Suppressor macrophage treated with lipopolysaccharide for 4 hours (primary cell): ENCODE data around the gene PABPN1L.
"Not testable (repeated sequence)": the region's sequence is repeated elsewhere in the genome, so short reads cannot be mapped to it uniquely, and the experiment has no call there.

Experiments used
- DNase-seq: peaks from one replicate; pipeline ENCODE4 v3.0.0-alpha.2; 2020

PABPN1L gene

GRCh38 chr16:88899901-88900661, 33.6 kb upstream of the PABPN1L start:
- DNase-seq, result no peak

DNA sequence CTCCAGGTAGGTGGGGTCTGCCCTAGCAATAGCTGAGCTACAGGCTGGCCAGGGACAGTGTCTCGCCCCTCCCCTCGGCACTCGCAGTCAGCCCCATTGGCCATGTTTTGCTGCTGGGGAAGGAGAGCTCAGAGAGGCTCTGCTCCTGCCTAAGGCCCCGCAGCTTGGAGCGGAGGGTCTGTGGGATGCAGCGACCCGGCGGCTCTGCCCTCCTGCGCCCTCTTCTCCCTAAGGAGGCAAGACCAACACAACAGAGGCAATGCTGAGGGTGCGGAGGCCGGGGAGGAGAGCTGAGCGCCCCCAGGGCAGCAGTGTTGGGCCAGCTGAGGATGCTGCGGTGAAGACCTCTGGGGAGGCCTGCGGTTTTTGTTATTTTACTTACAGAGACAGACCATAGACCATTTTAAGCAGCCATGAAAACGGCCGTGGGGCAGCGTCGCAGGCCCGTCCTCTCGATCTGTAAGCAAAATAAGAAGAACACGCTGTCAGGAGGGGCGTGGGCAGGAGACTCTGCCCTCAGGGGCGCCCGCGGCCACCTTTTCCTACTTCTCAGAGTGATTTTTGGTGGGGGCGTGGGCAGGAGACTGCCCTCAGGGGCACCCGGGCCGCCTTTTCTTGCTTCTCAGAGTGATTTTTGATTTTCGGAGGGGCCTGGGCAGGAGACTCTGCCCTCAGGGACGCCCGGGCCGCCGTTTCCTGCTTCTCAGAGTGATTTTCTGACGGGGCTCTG, 31.4 kb upstream of the PABPN1L start:
- no peak for DNase-seq

- no peak for DNase-seq
Observed at GRCh38 chr16:88896238-88897070, 30.0 kb upstream of the PABPN1L start.

DNA sequence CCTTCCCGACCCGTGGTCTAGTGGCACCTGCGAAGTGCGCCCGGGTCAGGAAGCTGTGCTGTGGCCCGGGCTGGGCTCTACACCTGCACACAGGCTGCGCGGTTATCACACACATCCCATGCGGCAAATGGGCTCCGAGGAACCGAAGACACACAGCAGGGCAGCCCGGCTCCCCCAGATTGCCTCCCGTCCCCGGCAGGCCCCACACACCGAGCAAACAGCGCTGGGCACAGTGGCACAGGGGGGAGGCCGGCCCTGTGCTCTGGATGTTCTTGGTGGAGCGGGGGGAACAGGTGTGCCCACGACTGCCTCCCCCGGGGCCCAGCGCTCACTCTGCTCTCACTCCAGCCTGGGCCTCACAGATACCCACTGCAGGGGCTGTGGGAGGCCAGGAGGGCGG, 28.9 kb upstream of the PABPN1L start:
- no peak for DNase-seq

DNA sequence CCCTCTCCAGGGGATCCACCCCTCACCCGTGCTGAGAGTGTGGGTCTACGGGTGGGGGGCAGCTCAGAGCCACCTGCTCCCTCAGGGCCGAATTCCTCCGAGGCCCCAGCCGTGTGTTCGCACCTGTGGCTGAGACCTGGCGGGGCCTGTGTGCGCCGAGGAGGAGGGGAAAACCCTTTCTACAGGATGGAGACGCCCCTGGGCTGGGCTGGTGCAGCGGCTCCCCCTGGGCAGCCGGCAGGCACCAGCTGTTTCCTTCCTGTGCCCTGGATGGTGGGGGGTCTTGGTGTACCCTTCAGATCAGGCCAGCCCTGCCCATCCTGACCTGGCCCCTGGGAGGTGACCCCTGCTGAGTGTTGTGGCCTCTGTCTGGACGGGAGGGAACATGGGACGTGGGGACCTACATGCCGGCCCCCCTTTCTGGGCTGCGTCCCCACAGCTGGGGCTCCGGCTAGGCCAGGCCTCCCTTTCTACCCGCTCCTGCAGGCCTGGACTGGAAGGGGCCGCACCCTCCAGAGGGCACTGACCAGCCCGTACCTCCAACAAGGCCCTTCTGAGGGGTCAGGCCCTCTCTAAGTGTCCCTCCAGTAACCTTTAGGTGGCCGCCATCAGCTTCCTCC, 28.3 kb upstream of the PABPN1L start:
- DNase-seq, result no peak

DNA sequence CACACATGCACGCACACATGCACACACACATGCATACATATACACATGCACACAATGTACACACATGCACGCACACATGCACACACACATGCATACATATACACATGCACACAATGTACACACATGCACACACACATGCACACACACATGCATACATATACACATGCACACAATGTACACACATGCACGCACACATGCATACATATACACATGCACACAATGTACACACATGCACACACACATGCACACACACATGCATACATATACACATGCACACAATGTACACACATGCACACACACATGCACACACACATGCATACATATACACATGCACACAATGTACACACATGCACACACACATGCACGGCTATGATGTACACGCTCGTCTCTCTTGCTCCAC, 27.8 kb upstream of the PABPN1L start:
- not testable (repeated sequence) for DNase-seq

DNA sequence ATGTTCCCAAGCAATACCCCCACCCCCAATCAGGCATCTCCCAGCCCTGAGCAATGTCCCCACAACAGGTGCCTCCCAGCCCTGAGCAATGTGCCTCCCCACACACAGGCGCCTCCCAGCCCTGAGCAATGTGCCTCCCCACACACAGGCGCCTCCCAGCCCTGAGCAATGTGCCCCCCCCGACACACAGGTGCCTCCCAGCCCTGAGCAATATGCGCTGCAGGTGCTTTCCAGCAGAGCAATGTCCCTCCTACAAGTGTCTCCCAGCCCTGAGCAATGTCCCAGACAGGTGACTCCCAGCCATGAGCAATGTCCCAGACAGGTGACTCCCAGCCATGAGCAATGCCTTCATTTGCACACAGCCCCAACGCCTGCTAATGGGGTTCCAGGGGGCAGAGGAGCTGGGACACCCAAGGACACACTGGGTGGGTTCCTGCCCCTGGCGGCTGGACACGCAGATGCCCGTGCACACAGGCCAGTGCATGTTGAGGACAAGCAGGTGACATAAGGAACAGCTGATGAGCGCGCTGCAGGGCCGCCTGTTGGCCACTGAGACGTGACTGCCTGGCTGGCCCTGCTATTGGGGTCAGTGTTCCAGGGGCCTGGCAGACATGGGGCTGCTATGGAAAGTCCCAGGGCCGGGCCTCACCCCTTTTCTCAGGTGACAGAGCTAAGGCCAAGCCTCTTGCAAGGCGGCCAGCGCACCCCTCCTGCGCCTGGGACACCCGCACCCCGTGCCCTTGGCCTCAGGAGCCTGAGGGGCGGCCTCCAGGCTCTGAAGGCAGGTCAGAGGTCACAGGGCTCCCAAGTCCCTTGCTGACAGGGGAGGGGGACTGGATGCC, 26.9 kb upstream of the PABPN1L start:
- no peak for DNase-seq

- no peak for DNase-seq
Observed at GRCh38 chr16:88892065-88892464, 25.6 kb upstream of the PABPN1L start.

- DNase-seq, result no peak
Observed at GRCh38 chr16:88891083-88891482, 24.6 kb upstream of the PABPN1L start.

- DNase-seq, result not testable (repeated sequence)
Observed at GRCh38 chr16:88889702-88890352, 23.4 kb upstream of the PABPN1L start.

DNA sequence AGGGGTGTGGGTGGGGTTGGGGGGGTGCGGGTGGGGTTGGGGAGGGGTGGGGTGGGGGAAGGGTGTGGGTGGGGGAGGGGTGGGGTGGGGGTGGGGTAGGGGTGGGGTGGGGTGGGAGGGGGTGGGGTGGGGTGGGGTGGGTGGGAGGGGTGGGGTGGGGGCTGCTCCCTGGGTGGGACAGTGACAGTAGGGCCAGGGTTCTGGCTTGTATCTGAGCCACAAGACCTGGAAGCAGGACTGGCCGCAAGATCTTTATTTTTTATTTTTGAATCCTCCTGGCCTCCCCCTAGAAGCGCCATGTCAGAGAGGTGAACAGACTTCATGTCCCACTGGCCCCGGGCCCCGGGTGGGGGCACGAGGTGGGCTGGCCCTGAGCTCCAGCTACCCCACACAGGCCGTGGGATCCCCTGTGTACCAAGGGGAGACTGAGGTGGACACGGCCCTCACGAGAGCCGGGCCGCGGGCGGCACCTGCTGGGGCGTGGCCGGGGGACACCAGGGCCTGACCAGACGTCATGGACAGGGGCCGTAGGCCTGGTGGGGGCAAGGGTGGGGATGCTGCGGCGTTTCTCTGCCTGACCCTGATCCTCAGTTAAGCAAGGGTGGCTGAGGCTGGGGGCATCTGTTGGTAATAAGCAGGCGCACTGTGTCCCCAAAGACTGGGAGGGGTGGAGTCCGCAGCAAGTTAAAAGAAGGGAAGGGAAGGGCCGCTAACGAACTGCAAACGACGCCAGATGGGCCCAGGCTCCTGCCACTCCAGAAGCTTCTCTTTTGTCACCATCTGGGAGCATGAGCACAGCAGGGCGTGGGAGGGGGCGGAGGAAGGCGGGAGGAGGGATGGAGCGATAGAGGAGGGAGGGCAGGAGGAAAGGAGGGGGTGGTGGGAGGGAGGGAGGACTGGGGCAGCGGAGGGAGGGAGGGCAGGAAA, 22.3 kb upstream of the PABPN1L start:
- no peak for DNase-seq

DNA sequence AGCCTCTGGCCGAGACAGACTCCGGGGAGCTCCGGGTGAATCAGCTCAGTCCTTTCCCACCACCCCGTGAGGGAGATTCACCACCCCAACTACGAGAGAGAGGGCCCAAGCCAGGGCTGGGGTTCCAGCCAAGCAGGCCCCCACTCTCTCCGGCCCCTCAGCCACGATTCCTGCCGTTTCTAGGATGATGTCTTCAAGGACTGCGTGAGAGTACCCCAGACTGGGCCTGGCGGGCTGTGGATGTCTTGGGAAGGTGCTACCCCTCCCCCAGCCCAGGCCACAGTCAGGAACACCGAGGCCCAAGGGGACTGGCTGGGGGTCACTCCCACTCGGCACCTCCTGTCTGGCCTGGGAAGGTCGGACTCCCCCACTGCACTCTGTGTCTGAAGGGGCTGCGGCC, 21.6 kb upstream of the PABPN1L start:
- no peak for DNase-seq

DNA sequence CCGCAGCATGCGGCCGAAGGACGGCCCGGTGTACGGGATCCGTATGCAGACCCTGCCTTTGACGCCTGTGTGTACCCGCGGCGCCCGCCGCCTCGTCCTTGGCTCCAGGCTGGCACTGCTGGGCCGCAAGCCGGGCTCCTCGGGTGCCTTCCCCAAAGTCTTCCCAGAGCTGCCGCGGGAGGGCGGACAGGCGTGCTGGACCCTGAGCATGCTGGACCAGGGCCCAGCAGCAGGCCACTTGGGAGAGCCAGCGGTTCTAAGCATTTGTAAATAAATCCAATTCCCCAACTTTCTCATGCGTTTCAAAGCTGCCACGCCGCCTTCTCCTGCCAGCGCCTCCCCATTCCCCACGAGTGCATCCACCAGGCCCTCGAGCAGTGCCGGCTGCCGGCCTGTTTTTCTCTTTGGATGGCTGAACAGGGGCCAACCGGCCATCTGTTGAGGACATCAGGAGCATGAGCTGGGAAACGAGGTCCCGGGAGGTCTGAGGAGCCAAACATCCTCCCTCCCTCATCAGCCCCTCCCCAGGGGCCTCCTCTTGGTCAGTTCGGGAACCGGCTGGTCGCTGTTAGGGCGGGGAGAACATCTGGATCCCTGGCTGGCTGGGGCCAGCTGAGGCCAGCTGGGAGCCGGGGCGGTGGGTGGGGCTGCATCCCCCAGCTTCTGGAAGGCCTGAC, 20.5 kb upstream of the PABPN1L start:
- DNase-seq, result no peak

- no peak for DNase-seq
Observed at GRCh38 chr16:88886420-88886844, 20.0 kb upstream of the PABPN1L start.

DNA sequence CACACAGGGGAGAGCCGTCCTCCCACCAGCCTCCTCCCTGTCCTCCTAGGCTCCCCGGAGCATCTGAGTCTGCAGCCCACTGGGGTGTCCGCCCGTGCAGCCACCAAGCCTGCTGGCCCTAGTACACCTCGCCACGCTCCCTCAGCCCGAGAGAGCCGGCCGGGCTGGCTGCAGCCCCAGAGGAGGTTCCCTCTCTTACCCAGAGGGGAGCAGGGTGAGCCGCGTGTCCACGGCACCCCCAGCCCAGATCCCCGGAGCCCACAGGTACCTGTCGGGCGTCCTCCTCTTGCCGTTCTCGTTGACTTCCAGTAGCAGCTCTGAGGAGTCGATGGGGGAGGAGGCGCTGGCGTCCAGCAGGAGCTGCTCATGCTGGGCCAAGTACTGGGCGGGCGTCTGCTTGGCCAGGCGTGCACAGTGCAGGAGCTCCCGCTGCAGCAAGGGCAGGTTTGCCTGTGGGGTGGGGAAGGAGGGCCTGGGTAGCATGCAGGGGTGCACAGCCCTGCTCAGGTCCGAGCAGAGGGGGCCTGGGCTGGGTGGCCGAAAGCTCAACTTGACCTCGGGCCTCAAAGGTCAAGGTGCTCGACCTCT, 19.3 kb upstream of the PABPN1L start:
- DNase-seq, result no peak

- DNase-seq, result no peak
Observed at GRCh38 chr16:88884569-88885271, 18.3 kb upstream of the PABPN1L start.

- no peak for DNase-seq
Observed at GRCh38 chr16:88883946-88884345, 17.5 kb upstream of the PABPN1L start.

- DNase-seq, result no peak
Observed at GRCh38 chr16:88883117-88883895, 16.8 kb upstream of the PABPN1L start.
